ENCODE results near the gene RENBP.

The RENBP gene

DNA sequence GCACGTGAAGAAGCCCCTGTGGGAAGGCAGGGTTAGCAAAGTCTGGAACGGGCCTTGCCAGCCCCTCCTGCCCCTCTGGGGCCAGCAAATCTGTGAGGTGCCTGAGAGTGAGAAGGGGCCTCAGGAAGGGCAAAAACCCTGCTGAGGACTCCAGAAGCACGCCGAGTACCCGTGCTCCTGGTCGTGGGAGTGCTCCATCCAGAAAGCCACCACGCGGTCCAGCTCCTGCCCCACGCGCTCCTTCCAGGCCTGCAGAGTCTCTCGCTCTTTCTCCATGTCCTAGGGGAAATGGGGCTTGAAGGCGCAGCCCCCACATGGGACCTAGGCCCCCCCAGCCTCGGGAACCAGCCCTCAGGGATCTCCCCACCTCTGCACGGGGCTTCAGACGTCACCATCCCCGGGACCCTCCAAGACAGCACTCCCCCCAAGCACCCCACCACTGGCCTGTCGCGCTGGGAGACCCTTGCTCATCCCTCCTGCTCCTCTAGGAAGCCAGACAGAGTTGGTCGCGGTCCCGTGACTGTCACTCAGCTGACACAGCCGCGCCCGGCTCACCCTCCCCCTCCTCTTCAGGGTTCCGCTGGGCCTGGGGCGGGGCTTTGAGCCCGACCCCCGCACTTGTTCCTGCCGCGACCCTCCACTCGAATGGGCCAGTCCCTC, at the start of gene RENBP:
TSS of gene RENBP (minus strand) at position 504 of the 660 bp plus-strand sequence. CDS start at position 471, 33 bp downstream.
- peak; percentile 57 for DNase-seq

DNA sequence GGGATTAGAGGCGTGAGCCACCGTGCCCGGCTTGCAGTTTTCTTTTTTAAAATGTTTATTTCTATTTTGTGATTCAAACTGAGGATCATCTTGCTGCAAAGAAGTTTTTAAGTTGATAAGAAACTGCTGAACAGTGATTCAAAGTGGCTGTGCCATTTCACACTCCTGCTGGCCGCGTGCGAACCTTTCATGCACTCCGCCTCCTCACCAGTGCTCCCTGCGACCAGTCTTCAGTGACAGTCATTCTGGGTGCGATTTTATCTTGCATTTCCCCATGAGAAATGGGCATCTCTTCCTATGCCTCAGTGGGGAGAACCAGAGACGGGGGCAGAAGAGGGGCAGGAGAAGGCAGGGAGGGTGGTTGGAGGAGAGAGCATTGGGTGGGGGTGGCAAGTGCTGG, 49.5 kb upstream of the RENBP start:
- no peak for DNase-seq

- no peak for DNase-seq
These were observed 48.6 kb upstream of the RENBP start for GRCh38 chrX:153993079-153993478.

DNA sequence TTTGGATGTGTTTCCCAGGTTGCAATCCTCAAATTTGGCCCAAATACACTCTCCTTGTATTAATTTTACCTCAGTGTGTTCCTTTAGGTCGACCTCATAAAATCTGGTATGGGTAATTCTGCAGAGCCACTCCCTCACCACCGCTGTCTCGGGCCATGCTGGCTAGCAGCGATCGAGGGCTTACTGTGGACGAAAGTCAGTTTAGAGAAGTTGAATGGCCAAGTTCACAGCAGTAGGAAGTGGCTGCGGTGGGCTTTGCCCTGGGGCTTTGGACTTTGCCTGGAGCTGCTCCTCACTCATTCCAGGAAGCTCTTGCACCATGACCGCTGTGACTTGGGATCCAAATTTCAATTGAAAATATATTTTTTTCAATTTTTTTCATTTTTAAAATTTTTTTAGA, 47.7 kb upstream of the RENBP start:
- no peak for DNase-seq

GRCh38 chrX:153991013-153991580, 46.7 kb upstream of the RENBP start:
- no peak for DNase-seq

GRCh38 chrX:153989973-153990655, 45.7 kb upstream of the RENBP start:
- no peak for DNase-seq

DNA sequence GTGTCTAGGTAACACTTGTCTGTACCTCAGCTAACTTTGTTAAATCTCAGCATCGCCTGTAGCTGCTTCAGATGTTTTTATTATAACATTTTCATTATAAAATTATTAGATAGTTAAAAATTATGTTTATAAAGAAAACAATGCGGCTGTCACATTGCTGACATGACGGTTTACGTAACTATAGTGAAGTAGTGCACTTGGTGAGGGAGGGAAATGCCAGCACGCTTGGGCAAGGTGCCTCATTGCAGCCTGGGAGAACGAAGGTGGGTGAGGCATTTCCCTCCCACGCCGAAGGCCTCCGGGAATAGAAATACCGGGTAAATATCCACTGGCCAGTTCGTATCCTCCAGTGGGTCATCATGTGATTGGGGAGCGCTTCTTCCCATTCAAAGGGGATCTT, 44.0 kb upstream of the RENBP start:
- no peak for DNase-seq

- peak; percentile 58 for DNase-seq
These were observed 40.1 kb upstream of the RENBP start for GRCh38 chrX:153984351-153985178.

- DNase-seq = no peak
These were observed 38.9 kb upstream of the RENBP start for GRCh38 chrX:153983321-153983801.

- DNase-seq = peak; percentile 90
These were observed 37.5 kb upstream of the RENBP start for GRCh38 chrX:153981771-153982533.

DNA sequence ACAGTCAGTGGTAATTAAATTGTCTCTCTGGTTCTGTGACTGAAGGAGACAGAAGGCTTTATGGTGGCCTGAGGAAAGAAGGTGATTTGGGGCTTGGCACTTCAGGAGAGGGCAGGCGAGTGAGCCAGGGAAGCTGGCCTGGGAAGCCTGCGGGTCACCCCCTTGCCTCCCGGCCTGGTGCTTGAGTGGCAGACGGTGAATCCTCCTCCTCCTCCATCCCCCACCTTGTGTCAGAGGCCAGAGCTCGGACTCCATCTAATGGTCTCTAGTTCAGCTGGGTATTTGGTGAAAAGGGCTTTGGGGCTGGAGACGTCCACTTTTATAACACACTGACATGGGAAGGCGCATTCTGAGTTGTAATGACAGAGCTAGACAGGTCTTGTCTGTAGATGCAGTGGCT, 36.8 kb upstream of the RENBP start:
- DNase-seq = no peak

- peak; percentile 45 for DNase-seq
These were observed 36.0 kb upstream of the RENBP start for GRCh38 chrX:153980394-153980793.

GRCh38 chrX:153974726-153975286, 30.4 kb upstream of the RENBP start:
- DNase-seq = no peak

- peak; percentile 33 for DNase-seq
These were observed 29.7 kb upstream of the RENBP start for GRCh38 chrX:153974003-153974725.

GRCh38 chrX:153973127-153974002, 28.9 kb upstream of the RENBP start:
- no peak for DNase-seq

DNA sequence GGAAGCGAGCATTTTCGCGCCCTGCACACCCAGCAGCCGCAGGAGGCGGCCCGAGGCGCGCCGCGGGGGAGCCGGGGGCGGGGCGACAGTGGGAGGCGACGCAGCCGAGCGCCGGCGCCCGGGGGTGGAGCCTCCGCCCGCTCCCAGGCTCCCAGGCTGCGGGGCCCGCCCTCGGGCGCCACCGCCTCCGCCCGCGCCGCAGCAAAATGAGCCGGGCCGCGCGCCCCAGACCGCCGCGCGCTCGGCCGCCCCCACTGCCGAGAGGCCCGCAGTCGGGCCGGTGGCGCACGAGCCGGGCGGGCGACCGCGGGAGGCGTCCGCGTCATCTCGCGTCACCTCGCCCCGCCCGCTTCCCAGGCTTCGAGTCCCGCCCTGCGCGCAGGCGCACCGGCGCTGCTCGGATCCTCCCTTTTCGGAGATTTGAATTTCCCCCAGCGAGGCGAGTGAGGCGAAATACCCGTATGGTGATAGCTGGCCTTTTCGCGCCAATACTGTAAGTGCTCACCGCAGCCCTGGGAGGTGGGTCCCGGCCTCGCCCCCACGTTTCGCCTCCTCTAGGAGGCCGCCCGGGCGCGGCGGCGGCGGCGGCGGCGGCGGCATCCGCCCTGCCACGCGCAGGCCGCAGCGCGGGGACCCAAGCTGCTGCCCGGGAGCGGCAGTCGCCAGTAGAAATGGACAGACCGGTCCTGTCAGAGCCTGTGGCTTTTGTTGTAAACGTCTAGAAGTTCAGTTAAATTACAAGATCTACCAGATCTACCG, 28.1 kb upstream of the RENBP start, which contains the start of gene TMEM187:
TSS of gene TMEM187 (plus strand) at position 387 of the 759 bp plus-strand sequence. CDS start 9,309 bp downstream, outside the sequence.
- DNase-seq = peak; percentile 96

DNA sequence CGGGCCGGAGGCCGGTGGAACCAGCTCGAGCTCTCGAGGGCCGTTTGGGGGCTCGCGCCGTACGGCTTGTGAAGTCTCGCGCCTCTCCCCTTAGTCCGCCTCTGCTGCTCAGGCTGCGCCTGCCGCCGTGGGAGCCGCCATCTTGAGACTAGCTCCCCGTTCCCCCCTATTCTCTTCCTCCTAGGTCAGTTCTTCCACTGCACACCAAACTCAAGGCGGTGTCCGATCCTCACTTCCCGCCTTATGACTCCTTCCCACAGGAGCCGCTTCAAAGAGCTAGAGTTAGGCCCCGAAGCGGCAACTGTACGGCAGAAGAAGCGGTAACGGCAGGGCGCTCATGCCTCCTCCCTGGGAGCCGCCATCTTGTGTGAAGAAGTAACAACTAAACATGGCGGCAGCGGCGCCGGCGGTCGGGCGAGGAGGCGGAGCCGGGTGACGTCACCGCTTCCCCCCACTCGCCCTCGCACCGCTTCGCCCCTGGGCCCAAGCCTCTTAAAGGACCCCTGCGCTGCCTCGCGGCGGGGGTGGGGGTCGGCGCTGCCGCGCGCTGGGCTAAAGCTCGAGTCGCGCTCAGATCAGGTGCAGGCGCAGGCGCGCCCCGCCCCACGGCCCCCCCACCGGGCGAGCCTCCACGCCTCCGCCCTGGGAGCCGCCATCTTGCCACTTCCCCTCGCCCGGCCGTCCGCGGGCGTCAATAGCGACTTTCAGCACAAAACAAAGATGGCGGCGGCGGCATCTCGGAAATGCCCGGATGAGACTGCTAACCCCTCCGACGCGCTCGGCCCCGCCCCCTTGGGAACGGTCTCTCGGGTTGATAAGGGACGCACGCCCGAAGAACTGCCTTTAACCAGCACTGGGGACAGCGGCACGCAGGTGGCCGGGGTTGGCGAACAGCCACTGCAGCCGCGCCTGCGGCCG, 27.3 kb upstream of the RENBP start, which contains the start of gene HCFC1:
TSS of gene HCFC1 (minus strand) at position 369 of the 918 bp plus-strand sequence. CDS start 978 bp downstream, outside the sequence.
- peak; percentile 96 for DNase-seq

GRCh38 chrX:153971124-153971449, 26.6 kb upstream of the RENBP start:
- peak; percentile 96 for DNase-seq

Measured in activated CD4-positive, alpha-beta T cell treated with anti-CD3 and anti-CD28 coated beads, Interleukin-2, Interleukin-6, amounts not matched to agents 100 ng/mL and 50 ng/mL, durations not matched to agents 16 hours and 8 hours (primary cell).